Stimulated activated CD8-positive, alpha-beta memory T cell treated with anti-CD3 and anti-CD28 coated beads, Interleukin-15, amount 100 ng/mL, for 4 hours (primary cell): ENCODE measurements around the gene MRPL36.

Experiments
- DNase-seq, 2 donors: peaks; one replicate each; pipeline ENCODE4 v3.0.0-alpha.2; 2020; ENCODE audit warnings: low read depth in 2 of 2

MRPL36 gene

DNA sequence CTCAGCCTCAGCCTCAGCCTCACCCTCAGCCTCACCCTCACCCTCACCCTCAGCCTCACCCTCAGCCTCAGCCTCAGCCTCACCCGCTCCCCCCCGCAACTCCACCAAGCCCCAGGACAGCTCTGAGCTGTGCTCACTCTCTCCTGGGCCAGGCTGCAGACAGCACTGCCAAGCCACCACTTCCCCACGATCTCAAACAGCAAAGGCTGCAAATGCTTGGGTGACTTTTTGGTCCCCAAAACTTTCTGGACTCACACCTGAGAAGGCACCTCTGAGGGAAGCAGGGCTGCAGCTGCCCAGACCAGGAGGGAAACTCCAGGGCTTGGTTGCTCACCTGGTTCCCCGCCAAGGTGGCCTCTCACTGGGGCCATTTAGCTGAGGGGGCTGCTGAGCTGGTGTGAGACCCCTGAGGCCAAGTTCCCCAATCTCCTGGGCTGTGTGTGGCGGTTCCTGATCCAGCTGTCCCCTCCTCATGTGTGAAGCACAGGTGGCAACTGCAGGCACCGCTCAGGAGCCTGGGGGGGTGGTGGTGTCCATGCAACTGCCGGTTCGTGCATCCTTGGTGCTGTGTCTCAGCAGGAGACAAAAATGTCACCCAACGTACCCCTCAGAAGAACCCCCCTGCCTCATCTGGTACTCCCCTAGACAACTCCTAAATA is 17.8 kb downstream of the MRPL36 start:
- no peak for DNase-seq

DNA sequence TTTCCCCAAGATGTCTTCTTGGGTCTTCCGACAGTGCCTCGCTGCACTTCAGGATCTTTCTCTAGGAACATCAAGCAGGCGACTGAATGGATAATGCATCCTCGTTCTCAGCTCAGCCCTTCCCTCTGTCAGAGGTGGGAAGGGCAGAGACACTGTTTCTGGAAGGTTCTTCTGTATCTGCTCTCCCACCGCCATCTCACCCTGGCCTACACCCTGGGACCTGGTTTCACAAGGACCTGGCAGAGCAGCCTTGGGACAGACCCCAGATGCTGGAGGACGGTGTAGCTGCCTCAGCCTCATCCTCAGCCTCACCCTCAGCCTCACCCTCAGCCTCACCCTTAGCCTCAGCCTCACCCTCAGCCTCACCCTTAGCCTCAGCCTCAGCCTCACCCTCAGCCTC is 18.5 kb downstream of the MRPL36 start:
- no peak for DNase-seq

- DNase-seq: no peak
Measured at GRCh38 chr5:1780614-1780930, 19.1 kb downstream of the MRPL36 start.

- DNase-seq: no peak
Measured at GRCh38 chr5:1779782-1780613, 19.6 kb downstream of the MRPL36 start.

GRCh38 chr5:1779021-1779680 is 20.5 kb downstream of the MRPL36 start:
- no peak for DNase-seq

GRCh38 chr5:1778138-1779020 is 21.3 kb downstream of the MRPL36 start:
- DNase-seq: no peak

DNA sequence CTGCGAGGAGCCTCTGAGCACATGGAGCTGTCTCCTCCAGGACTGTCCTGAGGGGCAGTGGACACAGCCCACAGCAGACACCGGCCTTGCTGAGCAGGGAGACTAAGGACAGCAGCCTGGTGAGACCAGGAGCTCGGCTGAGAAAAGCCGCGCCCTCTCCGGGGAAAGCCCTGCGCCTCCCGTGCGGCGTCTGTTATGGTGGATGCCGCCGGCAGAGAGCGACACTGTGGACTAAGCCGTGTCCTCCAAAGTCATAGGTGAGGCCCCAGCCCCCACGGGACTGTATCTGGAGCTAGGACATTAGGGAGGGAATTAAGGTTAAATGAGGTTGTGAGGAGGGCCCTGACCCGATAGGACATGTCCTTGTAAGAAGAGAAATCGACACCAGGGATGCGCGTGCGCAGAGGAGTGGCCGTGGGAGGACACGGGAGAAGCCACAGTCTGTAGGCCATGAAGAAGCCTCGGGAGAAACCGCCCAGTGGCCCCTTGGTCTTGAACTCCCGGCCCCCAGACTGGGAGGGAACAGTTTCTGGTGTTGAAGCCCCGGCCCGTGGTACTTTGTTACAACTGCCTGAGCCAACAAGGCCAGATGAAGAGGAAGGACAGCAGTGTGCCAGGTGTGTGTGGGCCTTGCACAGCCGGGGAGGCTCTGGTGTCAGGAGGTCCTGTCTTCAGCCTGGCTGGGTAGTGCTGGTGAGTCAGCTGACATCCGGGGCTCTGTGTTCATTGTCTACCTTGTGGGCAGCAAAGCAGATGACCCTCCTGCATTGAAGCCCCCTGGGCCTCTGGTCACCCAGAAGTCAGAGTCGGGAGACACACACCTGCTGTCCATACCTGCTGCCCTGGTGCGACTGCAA is 22.1 kb downstream of the MRPL36 start:
- DNase-seq: no peak

DNA sequence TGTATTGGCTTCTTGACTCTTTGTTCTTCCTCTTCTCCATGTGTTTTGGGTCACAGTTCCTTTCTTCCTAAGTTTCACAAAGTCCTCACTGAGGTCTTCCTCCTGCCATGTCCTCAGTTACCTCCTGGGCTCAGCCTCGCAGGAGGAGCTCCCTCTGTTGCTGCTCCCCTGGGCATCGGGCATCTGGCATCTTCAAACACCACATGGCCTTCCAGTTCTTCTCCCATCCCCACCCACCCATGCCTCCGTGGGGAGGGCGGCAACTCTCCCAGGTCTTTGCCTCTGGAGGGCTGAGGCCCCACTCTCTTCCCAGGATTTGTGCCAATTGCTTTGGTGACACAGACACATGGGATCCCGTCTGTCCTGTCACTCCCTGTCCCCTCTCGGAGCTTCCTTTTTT is 22.8 kb downstream of the MRPL36 start:
- DNase-seq: no peak

DNA sequence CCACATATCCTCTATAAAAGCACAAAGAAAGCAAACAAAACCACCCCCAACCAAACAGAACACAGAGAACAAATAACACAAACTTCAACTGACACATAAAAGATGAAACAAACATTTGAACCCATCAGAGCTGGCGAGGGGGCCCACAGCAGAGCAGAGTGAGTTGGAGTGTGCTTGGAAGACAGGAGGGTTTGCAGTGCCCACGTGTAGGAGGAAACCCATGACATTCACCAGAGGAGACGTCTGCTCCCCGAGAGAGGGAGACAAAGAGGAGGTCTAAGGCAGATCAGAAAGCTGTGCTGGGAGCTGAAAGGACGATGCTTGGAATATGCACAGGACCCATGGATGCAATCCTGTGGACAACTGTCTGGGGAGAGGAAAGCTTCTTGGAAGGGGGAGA is 27.0 kb downstream of the MRPL36 start:
- no peak for DNase-seq

DNA sequence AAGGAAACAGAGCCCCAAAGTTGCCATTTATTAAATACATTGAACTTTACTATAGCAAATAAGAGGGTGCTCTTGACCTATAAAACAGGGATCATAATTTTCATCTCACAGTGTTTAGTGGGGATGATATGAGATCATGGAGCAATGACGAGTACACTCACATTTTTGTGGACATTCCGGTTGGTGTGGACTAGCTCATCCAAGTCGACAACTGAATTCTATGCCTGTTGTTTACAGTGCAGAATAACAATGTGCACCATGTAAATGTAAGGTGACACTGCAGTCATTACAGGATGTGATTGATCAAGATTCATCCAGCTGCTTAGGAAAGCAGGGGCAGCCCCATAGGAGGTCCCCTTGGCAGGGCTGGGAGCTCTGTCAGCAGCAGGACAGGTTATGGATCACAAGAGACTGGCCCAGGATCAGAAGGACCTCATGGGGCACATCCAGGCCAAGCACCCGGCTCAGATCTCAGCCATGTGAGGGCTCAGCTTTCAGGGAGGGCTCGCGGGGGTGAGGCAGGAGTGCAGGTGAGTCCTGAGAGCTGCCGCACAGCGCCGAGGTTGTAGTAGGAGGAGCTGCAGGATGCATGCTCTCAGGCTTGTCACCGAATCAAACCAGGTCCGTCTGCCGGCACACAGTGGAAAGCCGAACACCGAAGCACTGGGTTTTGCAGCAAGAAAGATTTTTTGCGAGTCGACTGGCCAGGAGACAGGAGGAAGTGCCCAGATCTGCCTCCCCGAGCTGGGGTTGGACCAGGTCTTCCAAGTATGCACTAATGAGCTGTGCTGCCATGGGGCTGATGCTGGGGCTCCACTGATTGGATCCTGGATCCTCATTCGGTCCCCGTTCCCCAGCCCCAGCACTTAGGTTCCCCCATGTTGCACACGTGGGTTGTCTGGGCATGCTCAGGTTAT is 28.2 kb downstream of the MRPL36 start:
- DNase-seq: no peak

GRCh38 chr5:1770443-1770802 is 29.2 kb downstream of the MRPL36 start:
- no peak for DNase-seq

DNA sequence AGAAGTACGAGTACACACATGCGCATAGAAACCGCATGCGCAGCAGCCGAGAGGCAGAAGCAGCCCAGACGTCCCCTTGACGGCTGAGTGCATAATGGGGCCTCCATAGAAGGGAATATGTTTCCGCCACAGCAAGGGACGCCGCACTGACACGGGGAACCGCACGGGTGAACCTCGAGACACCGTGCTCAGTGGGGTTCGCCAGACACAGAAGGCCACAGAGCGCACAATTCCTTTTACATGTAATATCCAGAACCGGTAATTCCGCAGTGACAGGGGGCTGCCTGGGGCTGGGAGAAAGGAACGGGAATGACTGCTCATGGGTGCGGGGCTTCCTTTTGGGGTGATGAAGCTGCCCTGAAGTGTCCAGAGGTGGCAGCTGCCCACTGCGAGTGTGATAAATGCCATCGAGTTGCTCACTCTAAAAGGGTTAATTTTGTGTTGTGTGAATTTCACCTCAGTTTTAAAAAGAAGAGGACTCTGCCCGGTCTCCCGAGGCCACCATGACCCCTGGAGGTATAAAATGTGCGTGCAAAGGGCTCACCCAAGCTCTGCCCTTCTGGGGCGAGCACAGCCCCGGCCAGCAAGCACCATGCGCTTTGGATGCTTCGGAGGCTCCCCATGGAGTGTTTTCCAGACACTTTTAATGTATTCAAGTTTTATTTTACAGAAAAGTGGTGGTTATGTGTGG is 29.7 kb downstream of the MRPL36 start:
- no peak for DNase-seq

GRCh38 chr5:1769017-1769640 is 30.5 kb downstream of the MRPL36 start:
- no peak for DNase-seq

GRCh38 chr5:1768283-1769000 is 31.2 kb downstream of the MRPL36 start:
- DNase-seq: no peak

DNA sequence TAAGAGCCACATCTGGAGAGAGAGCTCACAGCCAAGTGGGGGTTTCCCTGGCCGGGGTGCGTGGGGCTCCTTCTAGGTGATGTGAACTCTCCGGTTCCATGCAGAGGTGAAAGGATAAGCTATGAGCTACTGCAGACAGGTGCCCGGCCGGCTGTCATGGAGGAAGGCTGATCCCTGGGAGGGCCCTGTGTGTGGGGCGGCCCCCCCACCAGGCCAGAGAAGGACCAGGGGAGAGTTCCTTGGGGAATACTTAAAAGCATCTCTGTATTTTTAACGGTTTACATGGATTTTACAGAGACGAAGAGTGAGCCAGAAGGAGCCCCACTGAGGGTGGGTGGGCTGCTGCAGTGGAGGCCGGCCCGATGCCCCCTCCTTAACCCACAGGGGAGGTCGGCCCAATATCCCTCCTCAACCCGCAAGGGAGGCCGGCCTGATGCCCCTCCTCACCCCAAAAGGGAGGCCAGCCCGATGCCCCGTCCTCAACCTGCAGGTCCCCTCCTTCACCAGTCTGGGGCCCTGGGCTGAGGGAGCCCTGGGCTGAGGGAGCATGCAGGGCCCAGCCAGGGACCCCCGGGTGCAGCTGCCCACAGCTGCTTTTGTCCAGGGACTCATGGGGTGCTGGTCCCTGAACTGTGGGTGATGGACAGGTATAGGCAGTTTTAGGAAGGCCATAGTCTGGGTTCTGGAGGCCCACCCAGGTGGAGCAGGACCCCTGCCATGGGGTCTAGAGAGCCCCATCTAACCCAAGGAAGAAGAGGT is 31.9 kb downstream of the MRPL36 start:
- DNase-seq: no peak

DNA sequence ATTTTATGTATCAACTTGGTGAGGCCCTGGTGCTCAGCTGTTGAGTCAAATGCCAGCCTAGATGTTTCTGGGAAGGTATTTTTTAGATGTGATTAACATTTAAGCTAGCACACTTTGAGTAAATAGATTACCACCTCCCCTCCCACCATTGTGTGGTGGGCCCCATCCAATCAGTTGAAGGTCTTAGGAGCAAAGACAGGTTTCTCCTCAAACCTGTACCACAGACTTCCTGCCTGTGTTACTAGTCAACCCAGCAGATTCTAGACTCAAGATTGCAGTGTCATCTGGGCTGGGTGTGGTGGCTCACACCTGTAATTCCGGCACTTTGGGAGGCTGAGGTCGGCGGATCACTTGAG is 33.8 kb downstream of the MRPL36 start:
- no peak for DNase-seq

GRCh38 chr5:1765141-1765879 is 34.3 kb downstream of the MRPL36 start:
- DNase-seq: no peak
